Measurements from ENCODE around the gene PHLPP2. TPM values are rescaled to one million over a fixed set of nuclear protein-coding genes. Genes with fewer than 3 reads are reported as not detected.

Gene PHLPP2
- total RNA-seq, 2 donors from 2014 or later: 12.4 to 12.8 TPM

- Histone ChIP-seq H3K9ac (ENCODE audit: extremely low read depth, low read length, poor library complexity, severe bottlenecking) (no peak overlapping the region), H3K27ac (ENCODE audit: low read depth, low read length) (no peak overlapping the region), H3K9me3 (ENCODE audit: control insufficient read depth, low read length) (peaks cover 7% of the 10 kb centered on the region), H3K4me3 (ENCODE audit: low read length) (no peak overlapping the region), H3K27me3 (ENCODE audit: control insufficient read depth, insufficient read depth, low read length, poor library complexity, severe bottlenecking) (no peaks in the 10 kb centered on the region), H3K4me1 (ENCODE audit: control insufficient read depth, insufficient read depth, low read length) (no peaks in the 10 kb centered on the region), H3K36me3 (ENCODE audit: control insufficient read depth, insufficient read depth, low read length) (peaks cover 87% of the 10 kb centered on the region)
- Mint-ChIP-seq H3K36me3 (ENCODE audit: low read depth) (peaks cover 74% of the 10 kb centered on the region), H3K27ac (no peak overlapping the region), H3K4me3 (no peak overlapping the region), H3K9me3 (no peaks in the 10 kb centered on the region), H3K4me1 (peaks cover 22% of the 10 kb centered on the region), H3K27me3 (ENCODE audit: insufficient read depth) (no peaks in the 10 kb centered on the region)
- TF ChIP-seq CTCF (conservative IDR thresholded peaks at IDR 0.05): no peak
- WGBS, 2 experiments (ENCODE audit: insufficient coverage in 1 of 2, insufficient read length in 1 of 2): 92 to 97% methylated on average over 4 to 6 of the region's 6 CpGs
- DNase-seq: no peak
These were observed 54.5 kb downstream of the PHLPP2 start for GRCh38 chr16:71669926-71670536.

- no peak overlapping the region for H3K9ac ChIP-seq (ENCODE audit: extremely low read depth, low read length, poor library complexity, severe bottlenecking)
- WGBS, 2 experiments (ENCODE audit: insufficient coverage in 1 of 2, insufficient read length in 1 of 2): 88 to 100% methylated on average over 2 to 4 of the region's 4 CpGs
- Mint-ChIP-seq H3K4me1 (peaks cover 18% of the 10 kb centered on the region), H3K27me3 (ENCODE audit: insufficient read depth) (no peaks in the 10 kb centered on the region), H3K36me3 (ENCODE audit: low read depth) (peaks cover 69% of the 10 kb centered on the region), H3K27ac (no peak overlapping the region), H3K9me3 (no peaks in the 10 kb centered on the region), H3K4me3 (no peak overlapping the region)
- no peaks in the 10 kb centered on the region for H3K27me3 ChIP-seq (ENCODE audit: control insufficient read depth, insufficient read depth, low read length, poor library complexity, severe bottlenecking)
- TF ChIP-seq CTCF (conservative IDR thresholded peaks at IDR 0.05): no peak
- peaks cover 76% of the 10 kb centered on the region for H3K36me3 ChIP-seq (ENCODE audit: control insufficient read depth, insufficient read depth, low read length)
- no peak for DNase-seq
- H3K4me1 ChIP-seq (ENCODE audit: control insufficient read depth, insufficient read depth, low read length): no peaks in the 10 kb centered on the region
- H3K4me3 ChIP-seq (ENCODE audit: low read length): no peak overlapping the region
- no peaks in the 10 kb centered on the region for H3K9me3 ChIP-seq (ENCODE audit: control insufficient read depth, low read length)
- no peak overlapping the region for H3K27ac ChIP-seq (ENCODE audit: low read depth, low read length)
These were observed 57.4 kb downstream of the PHLPP2 start for GRCh38 chr16:71666928-71667707.

GRCh38 chr16:71666264-71666663 lies 58.2 kb downstream of the PHLPP2 start:
- Mint-ChIP-seq H3K36me3 (ENCODE audit: low read depth) (peaks cover 69% of the 10 kb centered on the region), H3K9me3 (no peaks in the 10 kb centered on the region), H3K27me3 (ENCODE audit: insufficient read depth) (no peaks in the 10 kb centered on the region)

More at GRCh38 chr16:71666264-71666663, 58.2 kb downstream of the PHLPP2 start:
- no peaks in the 10 kb centered on the region for H3K4me1 ChIP-seq (ENCODE audit: control insufficient read depth, insufficient read depth, low read length)
- H3K9ac ChIP-seq (ENCODE audit: extremely low read depth, low read length, poor library complexity, severe bottlenecking): no peak overlapping the region
- no peaks in the 10 kb centered on the region for H3K9me3 ChIP-seq (ENCODE audit: control insufficient read depth, low read length)
- H3K27me3 ChIP-seq (ENCODE audit: control insufficient read depth, insufficient read depth, low read length, poor library complexity, severe bottlenecking): no peaks in the 10 kb centered on the region
- H3K4me3 ChIP-seq (ENCODE audit: low read length): no peak overlapping the region
- Mint-ChIP-seq H3K27ac (peak overlapping the region; percentile 64), H3K4me3 (no peak overlapping the region), H3K4me1 (peaks cover 15% of the 10 kb centered on the region)
- peaks cover 76% of the 10 kb centered on the region for H3K36me3 ChIP-seq (ENCODE audit: control insufficient read depth, insufficient read depth, low read length)
- WGBS, 2 experiments (ENCODE audit: insufficient coverage in 1 of 2, insufficient read length in 1 of 2): 63 to 94% methylated on average over 1 of the region's 1 CpG
- H3K27ac ChIP-seq (ENCODE audit: low read depth, low read length): no peak overlapping the region
- no peak for TF ChIP-seq CTCF (conservative IDR thresholded peaks at IDR 0.05)
- no peak for DNase-seq
